Activated CD8-positive, alpha-beta memory T cell treated with anti-CD3 and anti-CD28 coated beads, Interleukin-2, amount 50 U/mL, for 24 hours (primary cell): ENCODE results near the gene SHANK3.

ENCODE experiments used
- DNase-seq: peaks from one replicate; pipeline ENCODE4 v3.0.0-alpha.2; 2020; ENCODE audit errors: extremely low read depth

Gene SHANK3

DNA sequence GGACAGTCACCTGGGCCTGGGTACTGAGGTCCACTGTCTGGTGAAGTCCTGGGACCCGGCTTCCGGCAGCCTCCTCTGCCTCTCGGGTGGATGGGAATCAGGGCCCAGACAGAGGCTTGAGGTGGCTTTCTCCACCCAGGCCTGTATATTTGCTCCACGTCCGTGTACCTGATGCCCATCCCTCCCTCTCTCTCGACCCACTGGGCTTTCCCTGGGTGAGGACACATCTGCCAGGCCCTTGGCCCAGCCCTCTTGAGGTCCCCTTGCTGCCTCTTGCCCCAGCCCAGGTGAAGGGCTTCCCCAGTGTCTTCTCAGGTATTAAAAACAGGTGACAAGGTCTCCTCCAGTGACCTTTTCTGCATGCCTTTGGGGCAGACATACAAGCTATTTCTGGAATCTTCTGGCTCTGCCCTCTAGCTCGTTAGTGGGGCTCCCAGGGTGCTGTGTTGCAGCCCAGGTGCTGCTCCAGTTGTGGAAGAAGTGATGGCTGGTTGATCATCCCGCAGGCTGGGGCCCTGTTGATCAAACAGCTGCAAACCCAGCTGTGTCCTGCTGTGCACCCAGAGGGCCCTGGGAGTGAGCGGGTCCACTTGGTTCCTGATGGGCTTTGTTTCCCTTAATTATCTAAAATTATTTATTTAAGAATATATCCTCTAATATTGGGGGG is 39.9 kb downstream of the SHANK3 start:
- DNase-seq: no peak

DNA sequence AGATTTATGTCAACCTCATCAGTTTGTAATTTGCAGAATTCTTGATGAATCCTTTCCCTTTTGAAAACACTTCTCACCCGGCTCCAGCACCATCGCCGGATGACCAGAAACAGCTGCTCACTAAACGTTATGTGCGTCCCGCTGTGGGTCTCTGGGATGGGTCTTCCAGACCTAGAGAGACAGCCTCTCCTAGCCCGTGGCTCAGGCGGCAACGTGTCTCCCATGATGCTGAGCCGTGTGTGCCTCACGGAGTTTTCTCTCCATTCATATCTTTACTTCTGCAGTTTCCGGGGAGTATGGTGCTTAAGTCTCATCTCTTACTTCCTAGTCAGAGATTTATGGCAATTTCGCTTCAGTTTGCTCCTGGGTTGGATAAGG is 40.4 kb downstream of the SHANK3 start:
- DNase-seq: no peak

DNA sequence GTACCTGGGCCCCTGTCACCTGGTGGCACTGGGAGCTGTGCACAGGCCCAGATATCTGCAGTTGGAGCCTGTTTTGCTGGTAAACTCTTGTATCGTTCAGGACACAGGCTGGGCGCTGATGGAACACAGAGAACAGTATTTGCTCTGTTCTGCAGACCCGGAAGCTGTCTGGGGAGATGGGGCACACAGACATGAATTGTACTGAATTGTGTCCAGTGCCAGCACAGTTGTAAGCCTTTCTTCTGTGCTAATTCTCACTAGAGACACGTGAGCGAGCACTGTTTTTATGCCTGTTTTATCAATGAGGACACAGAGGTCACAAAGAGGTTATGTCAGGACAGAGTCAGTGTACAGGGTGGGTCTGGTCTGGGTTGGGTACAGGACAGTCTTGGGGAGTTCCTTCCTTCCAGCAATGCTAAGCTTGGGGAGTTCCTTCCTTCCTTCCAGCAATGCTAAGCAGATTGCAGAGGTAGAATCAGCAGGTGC is 41.0 kb downstream of the SHANK3 start:
- DNase-seq: no peak

DNA sequence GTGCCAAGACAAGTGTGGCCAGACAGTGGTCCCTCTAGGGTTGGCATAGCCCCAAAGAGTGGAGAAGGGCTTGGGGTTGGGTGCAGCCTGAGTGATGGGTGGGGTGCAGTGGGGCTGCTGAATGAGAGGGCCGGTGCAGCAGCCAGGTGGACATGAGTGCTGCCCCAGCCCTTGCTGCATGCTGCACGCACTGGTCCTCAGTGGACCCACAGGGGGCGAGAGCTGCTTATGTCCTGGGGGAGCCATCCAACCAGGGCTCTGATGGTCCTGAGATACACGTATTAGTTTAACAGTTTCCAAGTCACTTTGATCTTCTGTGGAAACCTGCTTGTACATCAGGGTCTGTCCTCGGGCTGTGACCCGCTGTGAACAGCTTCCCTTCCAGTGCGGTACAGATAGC is 41.5 kb downstream of the SHANK3 start:
- DNase-seq: no peak

DNA sequence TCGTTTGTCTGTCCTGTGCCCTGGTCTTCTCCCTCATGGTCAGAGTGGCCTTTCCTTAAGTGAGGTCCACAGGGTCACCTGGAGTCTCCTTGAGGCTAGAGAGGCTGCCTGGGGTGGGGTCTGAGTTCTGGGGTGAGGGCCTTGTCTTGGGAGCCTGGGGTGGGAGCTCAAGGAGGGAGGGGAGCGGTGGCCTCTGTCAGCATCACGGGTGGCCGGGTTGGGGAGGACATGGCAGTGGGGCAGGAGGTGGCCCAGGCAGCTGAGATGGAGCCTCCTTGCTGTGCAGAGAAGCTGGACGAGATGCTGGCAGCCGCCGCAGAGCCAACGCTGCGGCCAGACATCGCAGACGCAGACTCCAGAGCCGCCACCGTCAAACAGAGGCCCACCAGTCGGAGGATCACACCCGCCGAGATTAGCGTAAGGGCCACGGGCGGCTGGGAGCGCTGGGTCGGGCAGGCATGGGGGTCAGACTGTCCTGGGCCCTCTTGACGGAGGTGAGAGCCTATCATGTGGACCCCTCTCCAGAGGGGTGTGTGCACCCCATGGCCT is 42.1 kb downstream of the SHANK3 start:
- DNase-seq: no peak

DNA sequence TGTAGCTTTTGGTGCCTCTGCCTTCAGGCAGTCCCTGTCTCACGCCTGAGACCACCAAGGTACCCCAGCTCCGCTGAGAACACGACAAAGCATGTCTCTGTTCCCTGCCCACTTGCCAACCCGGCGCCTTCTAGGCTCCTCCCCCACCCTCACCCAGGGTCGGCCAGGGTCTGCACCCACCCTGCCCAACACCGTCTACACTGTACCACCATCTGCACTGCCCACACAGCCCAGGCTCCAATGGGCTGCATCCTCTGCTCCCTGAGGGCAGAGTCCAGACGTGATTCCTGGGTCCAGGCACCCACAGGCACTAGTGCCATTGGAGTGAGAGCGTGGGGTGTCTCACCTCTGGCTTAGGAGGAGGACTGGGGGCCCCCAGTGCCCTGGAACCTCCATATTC is 42.6 kb downstream of the SHANK3 start:
- no peak for DNase-seq

DNA sequence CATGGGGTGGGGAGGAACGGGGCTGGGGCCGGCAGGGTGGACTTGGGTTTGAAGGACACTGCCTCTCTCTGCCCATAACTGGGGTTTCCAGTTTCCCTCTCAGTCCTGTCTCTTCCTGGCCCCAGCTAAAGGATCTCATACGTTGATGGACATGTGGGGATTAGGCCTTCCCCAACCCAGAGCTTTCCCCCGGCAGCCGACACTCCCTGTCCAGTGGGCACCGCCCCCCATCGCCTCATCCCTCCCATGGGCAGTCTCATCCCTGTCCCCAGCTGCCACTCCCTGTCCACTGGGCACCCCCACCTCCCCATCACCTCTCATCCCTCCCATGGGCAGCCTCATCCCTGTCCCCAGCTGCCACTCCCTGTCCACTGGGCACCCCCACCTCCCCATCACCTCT is 43.2 kb downstream of the SHANK3 start:
- DNase-seq: no peak

DNA sequence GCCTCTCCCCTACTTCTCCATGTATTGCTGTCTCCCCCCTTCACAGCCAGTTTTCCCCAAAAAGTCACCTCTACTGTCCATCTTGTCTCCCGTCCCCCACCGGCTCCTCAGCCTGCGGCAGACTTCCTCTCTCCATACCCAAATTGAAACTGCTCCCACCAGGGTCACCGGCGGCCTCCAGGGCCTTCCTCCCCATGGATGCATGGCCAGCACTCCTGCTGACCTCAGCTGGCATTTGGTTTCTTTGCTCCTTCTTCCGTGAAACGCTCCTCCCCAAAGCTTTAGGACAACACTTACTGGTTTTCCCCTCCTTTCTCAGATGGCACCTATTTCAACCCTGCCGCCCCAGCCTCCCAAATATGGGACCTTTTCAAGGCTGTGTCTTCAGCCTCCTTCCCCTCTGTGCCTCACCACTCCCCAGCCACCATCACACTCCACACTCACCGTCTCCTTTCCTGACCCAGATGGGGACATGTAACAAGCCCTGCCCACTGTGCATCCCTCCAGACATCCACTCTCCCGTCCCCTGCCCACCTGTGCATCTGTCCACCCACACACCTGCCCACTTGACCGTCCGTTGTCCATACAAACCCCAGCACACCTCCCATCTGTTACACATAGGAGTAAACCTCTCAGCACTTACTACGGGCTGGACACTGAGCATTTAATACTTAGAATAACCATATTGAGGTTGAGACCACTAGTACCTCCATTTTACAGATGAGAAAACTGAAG is 43.8 kb downstream of the SHANK3 start:
- no peak for DNase-seq

DNA sequence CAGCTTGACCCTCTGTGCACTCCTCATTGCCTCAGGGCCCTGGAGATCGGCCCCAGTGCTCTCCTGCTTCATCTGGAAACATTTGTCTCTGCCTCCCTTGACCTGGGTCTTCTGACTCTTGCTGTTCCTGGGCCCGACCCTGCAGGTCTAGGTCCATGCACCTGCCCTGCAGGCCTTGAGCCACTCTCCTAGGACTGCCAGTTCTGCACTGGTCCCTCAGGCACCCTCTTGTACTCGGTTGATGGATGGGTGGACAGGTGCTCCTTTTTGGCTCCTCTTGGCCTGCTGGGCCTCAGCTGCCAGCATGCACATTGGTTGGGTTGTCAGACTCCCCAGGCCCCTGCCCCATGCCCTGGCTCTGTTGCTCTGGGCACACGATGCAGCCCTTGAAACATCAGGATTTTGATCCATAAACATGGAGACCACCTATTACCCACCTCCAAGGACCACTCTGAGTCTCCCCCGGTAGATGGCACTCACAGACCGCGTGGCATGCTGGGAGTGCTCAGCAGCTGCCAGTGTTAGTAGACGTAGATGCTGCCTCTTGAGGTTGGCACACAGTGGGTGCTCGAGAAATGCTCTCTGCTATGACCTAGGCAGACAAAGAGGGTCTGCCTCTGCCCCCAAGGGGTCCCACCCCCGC is 45.2 kb downstream of the SHANK3 start:
- no peak for DNase-seq

DNA sequence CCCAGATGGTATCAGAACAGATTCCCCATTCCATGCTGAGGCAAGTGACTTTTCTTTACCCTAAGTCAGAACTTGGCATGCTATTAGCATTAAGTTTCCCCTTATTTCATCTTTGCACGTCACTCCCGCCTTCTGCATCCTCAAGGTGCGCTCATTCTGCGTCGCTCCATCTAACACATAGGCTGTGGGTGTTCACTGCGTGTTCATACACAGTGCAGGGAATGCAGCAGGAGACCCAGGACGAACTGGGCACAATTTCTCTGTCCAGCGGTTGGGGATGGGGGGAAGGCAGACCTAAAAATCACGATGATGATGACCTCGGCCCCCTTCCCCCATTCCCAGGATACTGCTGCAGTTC is 45.7 kb downstream of the SHANK3 start:
- DNase-seq: no peak

DNA sequence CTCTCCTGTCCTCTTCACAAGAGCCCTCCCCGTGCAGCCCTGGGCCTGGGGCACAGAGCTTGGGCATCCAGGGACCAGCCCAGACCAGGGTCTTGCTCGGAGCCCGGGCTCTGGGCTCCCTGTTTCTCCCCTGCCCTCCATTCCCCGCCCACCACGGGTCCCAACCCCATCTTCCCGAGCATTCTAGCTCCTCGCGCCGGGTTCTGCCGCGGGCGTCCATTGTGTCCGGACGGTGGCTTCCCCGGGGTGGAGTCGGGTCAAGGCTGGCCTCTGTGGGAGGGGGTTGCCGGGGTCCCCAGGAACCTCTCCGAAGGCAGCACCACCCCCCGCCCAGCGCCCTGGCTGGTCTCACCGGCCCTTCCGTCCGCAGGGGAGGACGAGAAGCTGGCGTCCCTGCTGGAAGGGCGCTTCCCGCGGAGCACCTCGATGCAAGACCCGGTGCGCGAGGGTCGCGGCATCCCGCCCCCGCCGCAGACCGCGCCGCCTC is 47.2 kb downstream of the SHANK3 start:
- no peak for DNase-seq

DNA sequence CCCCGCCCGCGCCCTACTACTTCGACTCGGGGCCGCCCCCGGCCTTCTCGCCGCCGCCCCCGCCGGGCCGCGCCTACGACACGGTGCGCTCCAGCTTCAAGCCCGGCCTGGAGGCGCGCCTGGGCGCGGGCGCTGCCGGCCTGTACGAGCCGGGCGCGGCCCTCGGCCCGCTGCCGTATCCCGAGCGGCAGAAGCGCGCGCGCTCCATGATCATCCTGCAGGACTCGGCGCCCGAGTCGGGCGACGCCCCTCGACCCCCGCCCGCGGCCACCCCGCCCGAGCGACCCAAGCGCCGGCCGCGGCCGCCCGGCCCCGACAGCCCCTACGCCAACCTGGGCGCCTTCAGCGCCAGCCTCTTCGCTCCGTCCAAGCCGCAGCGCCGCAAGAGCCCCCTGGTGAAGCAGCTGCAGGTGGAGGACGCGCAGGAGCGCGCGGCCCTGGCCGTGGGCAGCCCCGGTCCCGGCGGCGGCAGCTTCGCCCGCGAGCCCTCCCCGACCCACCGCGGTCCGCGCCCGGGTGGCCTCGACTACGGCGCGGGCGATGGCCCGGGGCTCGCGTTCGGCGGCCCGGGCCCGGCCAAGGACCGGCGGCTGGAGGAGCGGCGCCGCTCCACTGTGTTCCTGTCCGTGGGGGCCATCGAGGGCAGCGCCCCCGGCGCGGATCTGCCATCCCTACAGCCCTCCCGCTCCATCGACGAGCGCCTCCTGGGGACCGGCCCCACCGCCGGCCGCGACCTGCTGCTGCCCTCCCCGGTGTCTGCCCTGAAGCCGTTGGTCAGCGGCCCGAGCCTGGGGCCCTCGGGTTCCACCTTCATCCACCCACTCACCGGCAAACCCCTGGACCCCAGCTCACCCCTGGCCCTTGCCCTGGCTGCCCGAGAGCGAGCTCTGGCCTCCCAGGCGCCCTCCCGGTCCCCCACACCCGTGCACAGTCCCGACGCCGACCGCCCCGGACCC is 48.0 kb downstream of the SHANK3 start:
- no peak for DNase-seq

DNA sequence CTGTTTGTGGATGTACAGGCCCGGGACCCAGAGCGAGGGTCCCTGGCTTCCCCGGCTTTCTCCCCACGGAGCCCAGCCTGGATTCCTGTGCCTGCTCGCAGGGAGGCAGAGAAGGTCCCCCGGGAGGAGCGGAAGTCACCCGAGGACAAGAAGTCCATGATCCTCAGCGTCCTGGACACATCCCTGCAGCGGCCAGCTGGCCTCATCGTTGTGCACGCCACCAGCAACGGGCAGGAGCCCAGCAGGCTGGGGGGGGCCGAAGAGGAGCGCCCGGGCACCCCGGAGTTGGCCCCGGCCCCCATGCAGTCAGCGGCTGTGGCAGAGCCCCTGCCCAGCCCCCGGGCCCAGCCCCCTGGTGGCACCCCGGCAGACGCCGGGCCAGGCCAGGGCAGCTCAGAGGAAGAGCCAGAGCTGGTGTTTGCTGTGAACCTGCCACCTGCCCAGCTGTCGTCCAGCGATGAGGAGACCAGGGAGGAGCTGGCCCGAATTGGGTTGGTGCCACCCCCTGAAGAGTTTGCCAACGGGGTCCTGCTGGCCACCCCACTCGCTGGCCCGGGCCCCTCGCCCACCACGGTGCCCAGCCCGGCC is 48.7 kb downstream of the SHANK3 start:
- DNase-seq: no peak

DNA sequence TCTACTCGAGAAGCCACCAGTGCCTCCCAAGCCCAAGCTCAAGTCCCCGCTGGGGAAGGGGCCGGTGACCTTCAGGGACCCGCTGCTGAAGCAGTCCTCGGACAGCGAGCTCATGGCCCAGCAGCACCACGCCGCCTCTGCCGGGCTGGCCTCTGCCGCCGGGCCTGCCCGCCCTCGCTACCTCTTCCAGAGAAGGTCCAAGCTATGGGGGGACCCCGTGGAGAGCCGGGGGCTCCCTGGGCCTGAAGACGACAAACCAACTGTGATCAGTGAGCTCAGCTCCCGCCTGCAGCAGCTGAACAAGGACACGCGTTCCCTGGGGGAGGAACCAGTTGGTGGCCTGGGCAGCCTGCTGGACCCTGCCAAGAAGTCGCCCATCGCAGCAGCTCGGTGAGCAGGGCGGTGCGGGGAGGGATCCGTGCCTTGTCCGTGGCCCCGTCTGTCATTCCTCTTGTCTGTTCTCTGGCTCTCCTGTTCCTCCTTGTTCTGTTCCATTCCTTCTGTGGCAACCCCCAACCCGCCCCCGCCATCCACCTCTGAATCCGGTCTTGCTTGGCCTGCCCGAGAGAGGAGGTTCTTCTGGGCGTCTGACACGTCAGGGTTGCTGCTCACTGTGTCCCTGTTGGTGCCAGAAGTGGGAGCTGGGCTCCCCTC is 49.6 kb downstream of the SHANK3 start:
- no peak for DNase-seq
